Measurements from ENCODE around the gene SMIM35. TPM values are rescaled to one million over a fixed set of nuclear protein-coding genes. Genes with fewer than 3 reads are reported as not detected.

Gene SMIM35
- total RNA-seq, 2 experiments from 2014 or later = 0.45 to 0.55 TPM

DNA sequence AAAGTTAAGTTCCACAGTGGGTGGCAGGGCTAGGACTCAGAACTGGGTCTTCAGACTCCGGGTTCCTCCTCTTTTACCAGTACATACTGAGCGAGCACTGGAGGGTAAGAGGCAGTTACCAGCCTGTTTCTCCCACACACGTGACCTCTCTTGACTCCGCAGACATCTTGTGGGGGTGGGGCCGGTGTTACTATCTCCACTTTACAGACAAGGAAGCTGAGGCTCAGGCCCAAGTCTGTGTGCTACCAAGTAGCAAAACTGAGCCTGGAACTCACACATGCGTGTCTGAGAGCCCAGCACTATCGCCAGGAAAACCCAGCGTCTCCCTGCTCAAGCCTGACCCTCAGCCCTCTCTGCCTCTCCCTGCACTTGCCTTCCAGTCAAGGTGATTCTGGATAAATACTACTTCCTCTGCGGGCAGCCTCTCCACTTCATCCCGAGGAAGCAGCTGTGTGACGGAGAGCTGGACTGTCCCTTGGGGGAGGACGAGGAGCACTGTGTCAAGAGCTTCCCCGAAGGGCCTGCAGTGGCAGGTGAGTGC, 16.0 kb upstream of the SMIM35 start:
- no peak overlapping the region for H3K4me3 Mint-ChIP-seq
- H3K36me3 Mint-ChIP-seq (ENCODE audit: low read depth) = no peaks in the 10 kb centered on the region
- no peak for DNase-seq
- no peaks in the 10 kb centered on the region for H3K4me1 Mint-ChIP-seq
- CTCF ChIA-PET = no interaction called here
- POLR2A ChIA-PET = no interaction called here
- H3K27me3 Mint-ChIP-seq = peaks cover 19% of the 10 kb centered on the region
- H3K9me3 Mint-ChIP-seq = no peaks in the 10 kb centered on the region
- no peak overlapping the region for H3K27ac Mint-ChIP-seq

DNA sequence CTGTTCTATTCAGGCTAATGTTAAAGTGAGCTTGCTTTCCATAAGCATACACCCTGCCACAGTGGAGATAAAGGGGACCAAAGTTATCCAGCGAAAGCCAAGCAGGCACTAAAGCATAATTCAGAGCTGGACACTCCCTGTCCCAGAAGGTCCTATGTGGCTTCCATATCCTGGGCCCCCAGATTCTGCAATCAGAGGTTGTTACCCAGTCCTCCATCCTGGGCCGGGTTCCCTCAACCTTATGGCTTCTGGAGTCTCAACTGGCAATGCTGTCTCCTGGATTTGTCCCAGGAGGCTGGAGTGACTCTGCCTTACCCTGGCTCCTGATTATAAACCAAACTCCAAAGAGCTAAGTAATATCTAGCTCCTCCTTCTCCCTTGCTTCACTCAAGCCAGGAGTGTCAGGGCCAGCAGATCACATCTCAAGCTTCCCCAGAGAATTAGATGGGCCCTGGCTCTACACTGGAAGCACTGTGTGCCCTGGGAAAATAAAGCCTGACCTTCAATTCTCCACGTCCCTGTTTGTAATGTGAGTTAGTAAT, 14.0 kb upstream of the SMIM35 start:
- CTCF ChIA-PET = no interaction called here
- H3K9me3 Mint-ChIP-seq = no peaks in the 10 kb centered on the region
- H3K4me1 Mint-ChIP-seq = no peaks in the 10 kb centered on the region

DNA sequence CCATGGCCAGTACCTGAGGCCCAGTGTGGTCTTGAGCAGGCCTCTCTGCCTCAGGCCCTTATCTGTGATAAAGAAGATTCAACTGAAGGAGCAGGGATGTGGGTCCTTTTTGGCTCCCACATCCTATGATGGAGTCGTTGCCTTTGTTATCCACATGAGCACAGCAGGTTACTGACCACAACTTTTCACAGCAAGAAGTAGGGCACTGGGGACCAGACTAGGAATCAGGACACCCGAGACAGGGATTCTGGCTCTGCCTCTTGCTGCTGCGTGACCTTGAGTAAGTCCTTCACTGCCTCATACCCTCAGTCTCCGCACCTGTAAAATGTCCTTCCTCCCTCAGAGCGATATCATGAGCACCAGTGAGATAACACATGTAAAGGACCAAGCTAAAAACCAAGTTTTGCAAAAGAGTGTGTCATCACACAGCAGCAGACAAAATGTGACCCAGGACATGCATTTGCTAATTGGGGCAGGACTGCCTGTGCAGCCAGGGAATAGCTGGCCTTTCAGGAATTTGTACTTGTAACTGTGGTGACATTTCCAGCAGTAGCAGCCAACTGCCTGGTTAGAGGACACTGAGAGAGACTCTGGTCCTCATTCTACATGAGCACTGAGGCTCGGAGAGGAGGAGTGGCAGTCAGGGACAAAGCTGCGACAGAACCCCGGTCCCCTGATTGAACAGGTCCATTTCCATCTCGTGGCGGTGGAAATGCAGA, 13.2 kb upstream of the SMIM35 start:
- Mint-ChIP-seq H3K4me1 (no peaks in the 10 kb centered on the region), H3K36me3 (ENCODE audit: low read depth) (no peaks in the 10 kb centered on the region), H3K9me3 (no peaks in the 10 kb centered on the region), H3K4me3 (no peak overlapping the region), H3K27me3 (peaks cover 11% of the 10 kb centered on the region), H3K27ac (no peak overlapping the region)
- ChIA-PET CTCF (no interaction called here), POLR2A (interaction anchor here (1.0 kb wide), 1 partner anchor 13 kb away, joined by 3 read pairs; no protein-coding TSS in a partner anchor)
- DNase-seq = no peak

More for the DNA sequence above, 14.0 kb upstream of the SMIM35 start:
- no peak for DNase-seq
- Mint-ChIP-seq H3K4me3 (no peak overlapping the region), H3K27ac (no peak overlapping the region), H3K27me3 (peaks cover 16% of the 10 kb centered on the region), H3K36me3 (ENCODE audit: low read depth) (no peaks in the 10 kb centered on the region)
- POLR2A ChIA-PET = no interaction called here

DNA sequence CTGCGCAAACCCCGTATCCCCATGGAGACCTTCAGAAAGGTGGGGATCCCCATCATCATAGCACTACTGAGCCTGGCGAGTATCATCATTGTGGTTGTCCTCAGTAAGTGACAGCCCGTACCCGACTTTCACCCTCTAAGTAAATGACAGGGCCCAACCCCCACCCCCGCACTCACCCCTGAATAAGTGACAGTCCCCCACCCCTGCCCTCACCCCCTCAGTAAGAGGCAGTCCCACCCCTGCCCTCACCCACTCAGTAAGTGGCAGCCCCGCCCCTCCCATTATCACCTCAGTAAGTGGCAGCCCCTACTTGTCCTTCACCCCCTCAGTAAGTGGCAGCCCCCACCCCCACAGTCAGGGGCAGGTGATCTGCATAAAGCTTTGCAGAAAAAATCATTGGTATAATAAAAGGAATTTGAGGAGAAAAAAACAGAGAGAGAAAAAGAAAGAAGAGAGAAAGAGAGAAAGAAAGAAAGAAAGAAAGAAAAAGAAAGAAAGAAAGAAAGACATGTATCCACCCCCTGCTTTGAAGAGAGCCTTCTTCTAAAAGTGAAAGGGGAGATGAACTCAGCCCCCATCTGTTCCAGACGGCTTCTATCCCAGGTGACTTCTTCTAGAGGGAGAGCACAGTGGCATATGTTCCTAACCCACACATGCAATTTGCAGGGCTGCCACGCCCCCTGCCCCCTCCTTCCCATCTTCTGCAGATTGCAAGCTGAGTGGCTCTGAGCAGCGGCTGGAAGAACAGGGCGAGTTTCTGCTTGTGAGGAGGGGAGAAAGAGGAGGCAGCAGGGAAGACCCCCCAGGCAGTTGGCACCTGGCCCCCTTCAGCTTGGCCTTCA, 12.5 kb upstream of the SMIM35 start:
- Mint-ChIP-seq H3K36me3 (ENCODE audit: low read depth) (no peaks in the 10 kb centered on the region), H3K4me1 (no peaks in the 10 kb centered on the region), H3K27me3 (peaks cover 9% of the 10 kb centered on the region), H3K27ac (no peak overlapping the region), H3K4me3 (no peak overlapping the region), H3K9me3 (no peaks in the 10 kb centered on the region)
- POLR2A ChIA-PET = interaction anchor here (1.0 kb wide), 1 partner anchor 14 kb away, joined by 3 read pairs; no protein-coding TSS in a partner anchor
- CTCF ChIA-PET = no interaction called here
- no peak for DNase-seq

DNA sequence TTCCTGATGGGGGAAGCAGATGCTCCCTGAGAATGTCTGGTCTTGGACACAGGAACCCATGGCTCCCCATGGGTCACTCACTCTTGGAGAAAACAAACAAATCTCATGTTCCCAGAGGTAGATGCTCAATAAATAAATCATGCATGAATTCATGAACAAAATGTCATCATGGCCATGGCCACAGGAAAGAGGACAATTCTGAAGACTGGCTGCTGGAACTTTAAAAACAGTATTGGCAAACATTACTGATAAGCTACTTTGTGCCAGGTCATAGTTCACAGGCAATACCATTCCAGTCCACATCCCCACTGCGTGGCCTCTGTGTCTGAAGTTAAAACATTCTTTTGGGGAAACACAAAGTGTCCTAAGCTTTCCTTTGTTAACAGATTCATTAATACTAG, 9.2 kb upstream of the SMIM35 start:
- H3K27ac Mint-ChIP-seq = no peak overlapping the region

DNA sequence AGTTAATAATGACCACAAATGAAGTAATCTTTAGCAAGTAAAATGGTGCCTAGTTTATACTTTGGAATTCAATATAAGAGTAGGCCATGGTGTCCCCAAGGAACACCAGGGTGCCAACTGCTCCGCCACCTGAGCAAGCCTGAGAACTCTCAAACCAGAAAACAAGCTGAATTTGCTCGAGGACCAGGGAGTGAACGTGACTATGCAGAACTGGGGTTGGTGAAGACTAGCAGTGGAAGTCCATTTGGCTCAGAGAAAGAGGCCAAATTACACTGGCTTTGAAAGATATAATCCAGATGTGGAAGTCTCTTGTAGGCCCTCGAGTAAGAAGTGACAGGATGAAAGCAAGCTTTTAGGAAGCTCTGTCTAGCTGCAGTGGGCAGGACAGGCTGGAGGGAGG, 8.7 kb upstream of the SMIM35 start:
- no peak for DNase-seq
- H3K9me3 Mint-ChIP-seq = no peaks in the 10 kb centered on the region
- ChIA-PET CTCF (no interaction called here), POLR2A (no interaction called here)
- no peaks in the 10 kb centered on the region for H3K4me1 Mint-ChIP-seq
- peaks cover 4% of the 10 kb centered on the region for H3K27me3 Mint-ChIP-seq
- no peak overlapping the region for H3K27ac Mint-ChIP-seq
- H3K4me3 Mint-ChIP-seq = no peak overlapping the region
- no peaks in the 10 kb centered on the region for H3K36me3 Mint-ChIP-seq (ENCODE audit: low read depth)

More for the DNA sequence above, 9.2 kb upstream of the SMIM35 start:
- Mint-ChIP-seq H3K4me1 (no peaks in the 10 kb centered on the region), H3K36me3 (ENCODE audit: low read depth) (no peaks in the 10 kb centered on the region), H3K9me3 (no peaks in the 10 kb centered on the region), H3K4me3 (no peak overlapping the region), H3K27me3 (peaks cover 5% of the 10 kb centered on the region)
- no peak for DNase-seq
- ChIA-PET POLR2A (no interaction called here), CTCF (no interaction called here)

DNA sequence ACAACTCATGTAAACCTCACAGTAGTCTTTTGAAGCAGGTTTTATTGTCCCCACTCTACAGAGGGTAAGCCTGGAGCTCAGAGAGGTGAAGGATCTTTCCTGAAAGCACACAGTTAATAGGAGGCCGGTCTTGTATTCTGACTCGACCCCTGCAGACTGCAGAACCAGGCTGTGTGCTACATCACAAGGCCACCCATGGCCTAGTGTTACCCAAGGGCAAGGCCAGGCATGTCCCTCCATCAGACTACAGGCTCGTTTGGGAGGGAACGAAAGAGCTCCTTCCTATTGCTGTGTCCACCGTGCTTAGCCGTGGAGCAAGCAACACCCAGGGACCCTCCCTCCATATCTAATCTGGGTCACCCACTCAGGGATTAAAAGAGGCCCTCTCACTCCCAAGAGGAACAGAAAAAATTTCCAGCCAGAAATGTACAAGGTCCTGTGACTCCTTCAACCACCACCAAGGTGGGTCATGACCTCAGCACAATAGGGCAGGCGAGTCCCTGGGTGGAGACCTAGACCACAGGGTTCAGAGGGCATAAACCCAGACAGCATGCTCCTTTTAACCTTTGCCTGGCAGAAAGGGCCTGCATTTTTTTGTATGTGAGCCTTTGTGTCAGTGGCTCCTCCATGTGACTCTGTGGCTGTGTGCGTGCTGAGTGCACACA, 6.3 kb upstream of the SMIM35 start:
- DNase-seq = no peak
- H3K27ac Mint-ChIP-seq = no peak overlapping the region
- H3K9me3 Mint-ChIP-seq = peaks cover 13% of the 10 kb centered on the region
- H3K27me3 Mint-ChIP-seq = peaks cover 8% of the 10 kb centered on the region
- H3K36me3 Mint-ChIP-seq (ENCODE audit: low read depth) = peaks cover 4% of the 10 kb centered on the region
- CTCF ChIA-PET = no interaction called here
- H3K4me3 Mint-ChIP-seq = no peak overlapping the region
- no peaks in the 10 kb centered on the region for H3K4me1 Mint-ChIP-seq
- POLR2A ChIA-PET = no interaction called here

DNA sequence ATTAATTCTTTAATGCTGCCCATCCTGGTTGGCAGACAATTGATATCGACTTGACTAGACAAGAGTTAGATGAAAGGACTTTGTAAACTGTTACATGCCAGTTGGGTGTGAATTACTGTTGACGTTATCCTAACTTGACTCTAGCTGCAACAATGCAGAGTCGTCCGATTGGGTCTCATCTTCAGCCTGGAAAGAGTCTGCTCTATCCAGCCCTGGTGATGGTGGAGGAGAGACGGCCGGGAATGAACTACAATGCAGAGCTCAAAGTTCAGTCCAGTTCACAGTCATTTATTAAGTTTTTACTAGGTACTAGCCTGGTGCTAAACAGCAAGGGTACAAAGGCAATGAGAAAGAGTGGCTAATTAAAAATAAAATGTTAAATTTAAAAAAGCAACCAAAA, 4.9 kb upstream of the SMIM35 start:
- no peak overlapping the region for H3K27ac Mint-ChIP-seq
- H3K36me3 Mint-ChIP-seq (ENCODE audit: low read depth) = peaks cover 11% of the 10 kb centered on the region
- H3K27me3 Mint-ChIP-seq = peaks cover 6% of the 10 kb centered on the region
- peaks cover 25% of the 10 kb centered on the region for H3K9me3 Mint-ChIP-seq
- ChIA-PET CTCF (no interaction called here), POLR2A (no interaction called here)
- H3K4me1 Mint-ChIP-seq = no peaks in the 10 kb centered on the region
- no peak for DNase-seq
- H3K4me3 Mint-ChIP-seq = no peak overlapping the region

DNA sequence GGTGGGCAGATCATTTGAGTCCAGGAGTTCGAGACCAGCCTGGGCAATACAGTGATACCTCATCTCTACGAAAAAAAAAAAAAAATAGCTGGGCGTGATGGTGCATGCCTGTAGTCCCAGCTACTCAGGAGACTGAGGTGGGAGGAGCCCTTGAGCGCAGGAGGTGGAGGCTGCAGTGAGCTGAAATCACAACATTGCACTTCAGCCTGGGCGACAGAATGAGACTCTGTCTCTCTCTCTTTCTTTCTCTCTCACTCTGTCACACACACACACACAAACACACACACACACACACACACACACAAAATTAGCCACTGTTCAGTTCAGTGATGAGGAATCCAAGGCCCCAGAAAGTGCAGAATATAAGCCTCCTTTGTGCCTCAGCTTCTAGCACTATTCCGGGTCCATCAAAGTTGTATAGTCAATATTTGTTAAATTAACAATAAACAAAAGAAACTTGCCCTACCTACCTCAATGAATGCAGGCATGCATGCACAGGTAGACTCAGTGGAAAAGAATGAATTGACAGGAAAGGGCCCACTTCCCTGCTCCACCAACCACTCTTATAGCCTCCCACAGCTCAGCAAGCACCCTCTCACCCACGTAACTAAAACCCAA, 3.9 kb upstream of the SMIM35 start:
- no peak overlapping the region for H3K27ac Mint-ChIP-seq
- H3K27me3 Mint-ChIP-seq = peaks cover 6% of the 10 kb centered on the region
- CTCF ChIA-PET = no interaction called here

DNA sequence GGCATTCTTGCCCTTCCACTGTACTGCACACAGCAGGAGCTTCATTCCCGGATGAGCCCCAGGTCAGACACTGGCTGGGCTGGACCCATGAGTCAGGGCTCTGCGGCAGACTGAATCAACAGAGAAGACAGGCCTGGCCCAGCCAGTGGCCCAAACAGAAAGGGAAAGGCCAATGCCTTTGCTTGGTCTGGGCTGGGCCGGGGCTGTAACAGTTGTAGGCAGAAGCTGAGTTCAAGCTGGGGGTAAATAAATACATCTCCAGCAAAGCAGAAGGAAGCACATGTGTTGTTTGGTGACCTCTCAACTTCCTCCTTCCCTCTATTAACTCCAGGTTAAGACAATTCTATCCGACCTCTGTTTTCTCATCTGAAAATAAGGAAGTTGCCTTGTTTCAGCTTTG, 1.8 kb upstream of the SMIM35 start:
- CTCF ChIA-PET = no interaction called here
- no peak overlapping the region for H3K4me3 Mint-ChIP-seq

More for the DNA sequence above, 3.9 kb upstream of the SMIM35 start:
- Mint-ChIP-seq H3K9me3 (peaks cover 33% of the 10 kb centered on the region), H3K4me1 (no peaks in the 10 kb centered on the region), H3K36me3 (ENCODE audit: low read depth) (peaks cover 16% of the 10 kb centered on the region), H3K4me3 (no peak overlapping the region)
- POLR2A ChIA-PET = no interaction called here
- no peak for DNase-seq

DNA sequence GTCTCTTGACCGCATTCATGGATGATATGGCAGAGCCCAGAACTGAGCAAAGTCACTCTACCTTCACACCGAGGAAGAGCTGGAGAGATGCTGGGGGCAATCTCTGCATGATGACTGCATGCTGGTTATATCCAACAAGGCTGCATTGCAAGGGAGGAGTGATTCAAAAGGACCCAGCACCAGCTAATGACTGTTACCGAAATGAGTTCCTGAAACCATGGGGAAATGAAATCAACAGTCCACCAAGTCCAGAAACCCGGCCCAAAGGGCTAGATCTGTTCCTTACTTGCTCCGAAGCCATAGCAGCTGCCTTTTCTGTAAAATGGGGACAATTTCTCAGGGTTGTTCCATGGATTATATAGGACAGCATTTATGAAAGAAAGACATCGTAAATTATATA, 1.2 kb upstream of the SMIM35 start:
- CTCF ChIA-PET = no interaction called here
- POLR2A ChIA-PET = no interaction called here

More for the DNA sequence above, 1.8 kb upstream of the SMIM35 start:
- Mint-ChIP-seq H3K36me3 (ENCODE audit: low read depth) (peaks cover 16% of the 10 kb centered on the region), H3K4me1 (no peaks in the 10 kb centered on the region), H3K9me3 (peaks cover 35% of the 10 kb centered on the region), H3K27ac (no peak overlapping the region), H3K27me3 (peaks cover 8% of the 10 kb centered on the region)
- POLR2A ChIA-PET = no interaction called here
- DNase-seq = no peak

DNA sequence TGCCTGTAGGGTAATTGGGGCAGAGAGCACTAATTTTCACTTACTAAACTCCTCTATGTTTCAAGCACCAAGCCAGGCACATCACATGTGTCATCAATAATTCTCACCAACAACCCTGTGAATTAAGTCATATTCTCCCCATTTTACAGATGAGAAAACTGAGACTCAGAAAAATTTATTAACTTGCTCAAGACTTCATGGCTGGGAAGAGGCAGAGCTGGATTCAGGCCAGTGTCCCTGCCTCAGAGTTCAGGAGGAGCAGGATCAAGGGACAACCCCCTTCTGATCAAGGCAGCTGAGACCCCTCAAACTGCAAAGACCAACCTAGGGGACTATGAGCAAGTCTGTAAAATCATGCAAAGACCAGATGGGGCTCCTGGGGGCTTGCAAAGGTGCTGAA, 2.1 kb downstream of the SMIM35 start:
- Mint-ChIP-seq H3K27ac (no peak overlapping the region), H3K4me3 (no peak overlapping the region), H3K27me3 (peaks cover 10% of the 10 kb centered on the region), H3K4me1 (no peaks in the 10 kb centered on the region), H3K36me3 (ENCODE audit: low read depth) (peaks cover 16% of the 10 kb centered on the region), H3K9me3 (peaks cover 34% of the 10 kb centered on the region)
- ChIA-PET POLR2A (no interaction called here), CTCF (no interaction called here)
- DNase-seq = no peak

More for the DNA sequence above, 1.2 kb upstream of the SMIM35 start:
- peaks cover 16% of the 10 kb centered on the region for H3K36me3 Mint-ChIP-seq (ENCODE audit: low read depth)
- H3K9me3 Mint-ChIP-seq = peaks cover 35% of the 10 kb centered on the region
- H3K27ac Mint-ChIP-seq = no peak overlapping the region
- no peak for DNase-seq
- peaks cover 10% of the 10 kb centered on the region for H3K27me3 Mint-ChIP-seq
- no peak overlapping the region for H3K4me3 Mint-ChIP-seq
- H3K4me1 Mint-ChIP-seq = no peaks in the 10 kb centered on the region

DNA sequence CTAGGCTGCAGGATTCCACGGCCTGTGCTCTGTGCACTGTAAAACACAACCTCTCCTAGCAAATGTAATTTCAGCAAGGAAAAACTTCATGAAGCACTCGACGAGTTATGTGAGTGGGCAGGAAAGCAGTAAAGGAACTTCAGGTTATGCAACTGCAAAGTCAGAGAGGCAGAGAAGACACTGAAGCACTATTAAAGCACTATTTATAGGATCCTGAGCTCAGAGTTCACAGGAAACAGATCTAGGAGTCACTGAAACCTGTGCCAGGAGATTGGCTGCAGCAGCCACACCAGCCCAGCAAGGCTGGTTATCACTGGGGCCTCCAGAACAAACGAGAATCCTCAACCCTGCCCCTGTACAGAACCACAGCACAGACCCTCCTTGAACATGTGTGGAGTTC, 2.5 kb downstream of the SMIM35 start:
- H3K27me3 Mint-ChIP-seq = peaks cover 10% of the 10 kb centered on the region
- H3K27ac Mint-ChIP-seq = no peak overlapping the region
- peaks cover under 1% of the 10 kb centered on the region for H3K4me1 Mint-ChIP-seq
- no peak overlapping the region for H3K4me3 Mint-ChIP-seq
- no peak for DNase-seq
- H3K9me3 Mint-ChIP-seq = peaks cover 31% of the 10 kb centered on the region
- CTCF ChIA-PET = no interaction called here
- POLR2A ChIA-PET = no interaction called here
- H3K36me3 Mint-ChIP-seq (ENCODE audit: low read depth) = peaks cover 16% of the 10 kb centered on the region
